CD4-positive, alpha-beta memory T cell (primary cell): ENCODE measurements around the gene FAM193A. TPM values are rescaled to one million over a fixed set of nuclear protein-coding genes. Genes with fewer than 3 reads are reported as not detected.
A peak's percentile ranks its signal among the peaks of the same experiment; 100 is the strongest.
"Not testable (repeated sequence)": the region's sequence is repeated elsewhere in the genome, so short reads cannot be mapped to it uniquely, and the experiment has no call there.

Source experiments
- CTCF ChIA-PET: fragments of 350-600 bp; sonication (Branson Sonifier 250); formaldehyde crosslinking; loops from one replicate; lab custom pipeline; 2021; ENCODE audit warnings: inconsistent platforms; ENCODE audit not compliant: partially characterized antibody; lab: Charles Lee
- POLR2A ChIA-PET: fragments of 350-600 bp; sonication (Branson Sonifier 250); formaldehyde crosslinking; loops from one replicate; lab custom pipeline; 2021; ENCODE audit not compliant: partially characterized antibody; lab: Charles Lee
- DNase-seq, 5 donors: peaks; one replicate each; pipeline versions ENCODE4 v3.0.0 to v3.0.0-alpha.2; 2020 to 2022; ENCODE audit warnings: mixed read lengths in 1 of 5
- H3K27ac ChIP-seq: one replicate; pipeline ENCODE4 v1.7.0; 2013; ENCODE audit warnings: low read depth, low read length
- H3K27me3 ChIP-seq: 2 replicates; pipeline ENCODE4 v1.7.0; 2013; ENCODE audit warnings: mild to moderate bottlenecking, low read length, moderate library complexity; ENCODE audit not compliant: insufficient read depth
- H3K36me3 ChIP-seq: 2 replicates; pipeline ENCODE4 v1.7.0; 2013; ENCODE audit warnings: mild to moderate bottlenecking, low read length, moderate library complexity; ENCODE audit not compliant: insufficient read depth
- H3K4me1 ChIP-seq: 2 replicates; pipeline ENCODE4 v1.7.0; 2013; ENCODE audit warnings: mild to moderate bottlenecking, low read length, moderate library complexity; ENCODE audit not compliant: insufficient read depth
- H3K4me3 ChIP-seq, 2 donors: one replicate each; pipeline ENCODE4 v1.7.0; 2013; ENCODE audit warnings: low read length in 2 of 2, mild to moderate bottlenecking in 1 of 2
- H3K9me3 ChIP-seq, 2 donors: one replicate each; pipeline ENCODE4 v1.7.0; 2013; ENCODE audit warnings: low read length in 2 of 2, control low read depth in 1 of 2; ENCODE audit not compliant: control insufficient read depth in 1 of 2
- H3K27ac Mint-ChIP-seq, 7 donors: one replicate each; pipeline ENCODE4 v1.8.0; 2020 to 2021; ENCODE audit warnings: mixed read lengths in 7 of 7, mild to moderate bottlenecking in 6 of 7, inconsistent platforms in 3 of 7, moderate library complexity in 3 of 7
- H3K27me3 Mint-ChIP-seq, 2 donors: one replicate each; pipeline ENCODE4 v1.8.0; 2020 to 2021; ENCODE audit warnings: mixed read lengths in 2 of 2
- H3K36me3 Mint-ChIP-seq, 2 donors: one replicate each; pipeline ENCODE4 v1.8.0; 2020 to 2021; ENCODE audit warnings: mixed read lengths in 2 of 2, inconsistent platforms in 1 of 2, mild to moderate bottlenecking in 1 of 2
- H3K4me1 Mint-ChIP-seq, 4 donors: one replicate each; pipeline ENCODE4 v1.8.0; 2020 to 2021; ENCODE audit warnings: mixed read lengths in 4 of 4, mild to moderate bottlenecking in 1 of 4
- H3K4me3 Mint-ChIP-seq, 8 donors: one replicate each; pipeline ENCODE4 v1.8.0; 2020 to 2021; ENCODE audit warnings: mixed read lengths in 8 of 8, mild to moderate bottlenecking in 7 of 8, moderate library complexity in 6 of 8, inconsistent platforms in 3 of 8
- H3K9me3 Mint-ChIP-seq, 8 donors: one replicate each; pipeline ENCODE4 v1.8.0; 2020 to 2021; ENCODE audit warnings: mixed read lengths in 8 of 8, mild to moderate bottlenecking in 5 of 8, inconsistent platforms in 3 of 8, moderate library complexity in 1 of 8
- intact Hi-C: fragments of 100-400 bp; cut with micrococcal nuclease; formaldehyde crosslinking; loops from one replicate; pipeline ENCODE4 v1.15.1; 2023
- polyA plus RNA-seq, 2 donors: library from polyadenylated mRNA; unstranded; fragments of 300-500 nt; fragmentation: Illumina TruSeq; gene quantifications; one replicate each; pipeline ENCODE4 v1.2.3, GENCODE V29; 2021
- total RNA-seq, 2 experiments: library from RNA; stranded (reverse); gene quantifications; one replicate each; pipeline ENCODE4 v1.2.3, GENCODE V29; 2021

The FAM193A gene
- total and polyA plus RNA-seq, 4 experiments from 2014 or later, result 0.16 to 47.8 (median 26.1) TPM

DNA sequence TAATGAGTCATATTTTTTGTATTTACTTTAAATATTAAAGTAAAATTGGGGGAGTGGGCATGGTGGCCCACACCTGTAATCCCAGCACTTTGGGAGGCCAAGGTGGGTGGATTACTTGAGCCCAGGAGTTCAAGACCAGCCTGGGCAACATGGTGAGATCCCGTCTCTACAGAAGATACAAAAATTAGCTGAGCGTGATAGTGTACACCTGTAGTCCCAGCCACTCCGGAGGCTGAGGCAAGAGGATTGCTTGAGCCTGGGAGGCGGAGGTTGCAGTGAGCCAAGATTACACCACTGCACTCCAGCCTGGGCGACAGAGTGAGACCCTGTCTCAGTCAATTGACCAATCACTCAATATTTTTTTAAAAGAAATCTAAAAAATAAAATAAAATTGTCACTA, 100.5 kb downstream of the FAM193A start:
- H3K4me1 ChIP-seq, H3K27me3 ChIP-seq, H3K4me3 ChIP-seq, intact Hi-C loops, H3K4me3 Mint-ChIP-seq, DNase-seq, H3K9me3 ChIP-seq, H3K9me3 Mint-ChIP-seq, H3K4me1 Mint-ChIP-seq, CTCF ChIA-PET, H3K27me3 Mint-ChIP-seq, POLR2A ChIA-PET, H3K27ac ChIP-seq, H3K27ac Mint-ChIP-seq: not testable (repeated sequence)
- peaks cover 25 to 60% of the 10 kb centered on the region in 2 donors for H3K36me3 Mint-ChIP-seq
- peaks cover 27% of the 10 kb centered on the region for H3K36me3 ChIP-seq

GRCh38 chr4:2637956-2638552, 101.6 kb downstream of the FAM193A start:
- peak overlapping the region in 1 of 7 donors; percentile 10 for H3K27ac Mint-ChIP-seq
- peaks cover 33 to 62% of the 10 kb centered on the region in 2 donors for H3K36me3 Mint-ChIP-seq
- H3K4me1 Mint-ChIP-seq, result peaks cover 0 to 2% (median under 1%) of the 10 kb centered on the region in 4 donors
- Histone ChIP-seq H3K36me3 (peaks cover 28% of the 10 kb centered on the region), H3K9me3 (no peaks in the 10 kb centered on the region), H3K27ac (no peak overlapping the region), H3K4me1 (no peaks in the 10 kb centered on the region), H3K27me3 (no peaks in the 10 kb centered on the region), H3K4me3 (no peak overlapping the region)
- DNase-seq, result no peak
- POLR2A ChIA-PET, result no interaction called here
- no peak overlapping the region for H3K4me3 Mint-ChIP-seq
- H3K9me3 Mint-ChIP-seq, result no peaks in the 10 kb centered on the region
- CTCF ChIA-PET, result no interaction called here
- no peaks in the 10 kb centered on the region for H3K27me3 Mint-ChIP-seq
- intact Hi-C loops, result no loop called here

GRCh38 chr4:2638730-2639129, 102.3 kb downstream of the FAM193A start:
- Mint-ChIP-seq H3K4me3 (no peak overlapping the region), H3K9me3 (no peaks in the 10 kb centered on the region), H3K36me3 (peaks cover 37 to 61% of the 10 kb centered on the region in 2 donors), H3K27ac (no peak overlapping the region), H3K27me3 (no peaks in the 10 kb centered on the region), H3K4me1 (peaks cover 0 to 3% (median 1%) of the 10 kb centered on the region in 4 donors)
- ChIA-PET POLR2A (no interaction called here), CTCF (no interaction called here)
- Histone ChIP-seq H3K9me3 (no peaks in the 10 kb centered on the region), H3K36me3 (peaks cover 32% of the 10 kb centered on the region), H3K4me3 (no peak overlapping the region), H3K27me3 (no peaks in the 10 kb centered on the region), H3K4me1 (no peaks in the 10 kb centered on the region), H3K27ac (no peak overlapping the region)
- intact Hi-C loops, result no loop called here
- DNase-seq, result no peak

- Mint-ChIP-seq H3K4me3 (no peak overlapping the region), H3K27ac (no peak overlapping the region), H3K27me3 (no peaks in the 10 kb centered on the region), H3K36me3 (peaks cover 45 to 54% of the 10 kb centered on the region in 2 donors), H3K4me1 (peaks cover 0 to 1% (median 0%) of the 10 kb centered on the region in 4 donors), H3K9me3 (no peaks in the 10 kb centered on the region)
- no peaks in the 10 kb centered on the region for H3K9me3 ChIP-seq
- no peak for DNase-seq
- intact Hi-C loops, result no loop called here
- H3K36me3 ChIP-seq, result peaks cover 47% of the 10 kb centered on the region
- H3K27ac ChIP-seq, result no peak overlapping the region
- CTCF ChIA-PET, result no interaction called here
- no peaks in the 10 kb centered on the region for H3K27me3 ChIP-seq
- H3K4me3 ChIP-seq, result no peak overlapping the region
- POLR2A ChIA-PET, result no interaction called here
- no peaks in the 10 kb centered on the region for H3K4me1 ChIP-seq
Measured at GRCh38 chr4:2642968-2643367, 106.5 kb downstream of the FAM193A start.

- peaks cover 0 to 1% (median 0%) of the 10 kb centered on the region in 4 donors for H3K4me1 Mint-ChIP-seq
- H3K9me3 Mint-ChIP-seq, result no peaks in the 10 kb centered on the region
- Histone ChIP-seq H3K9me3 (no peaks in the 10 kb centered on the region), H3K27ac (no peak overlapping the region), H3K4me1 (no peaks in the 10 kb centered on the region), H3K4me3 (no peak overlapping the region), H3K27me3 (no peaks in the 10 kb centered on the region), H3K36me3 (peaks cover 50% of the 10 kb centered on the region)
- POLR2A ChIA-PET, result no interaction called here
- intact Hi-C loops, result no loop called here
- H3K4me3 Mint-ChIP-seq, result no peak overlapping the region
- peaks cover 47 to 52% of the 10 kb centered on the region in 2 donors for H3K36me3 Mint-ChIP-seq
- DNase-seq, result no peak
- H3K27me3 Mint-ChIP-seq, result no peaks in the 10 kb centered on the region
- CTCF ChIA-PET, result no interaction called here
- peak overlapping the region in 1 of 7 donors; percentile 3 for H3K27ac Mint-ChIP-seq
Measured at GRCh38 chr4:2643555-2643954, 107.1 kb downstream of the FAM193A start.

- Mint-ChIP-seq H3K4me3 (no peak overlapping the region), H3K36me3 (peaks cover 45 to 47% of the 10 kb centered on the region in 2 donors), H3K27ac (no peak overlapping the region), H3K27me3 (no peaks in the 10 kb centered on the region), H3K4me1 (peaks cover 4 to 9% (median 7%) of the 10 kb centered on the region in 4 donors), H3K9me3 (no peaks in the 10 kb centered on the region)
- CTCF ChIA-PET, result no interaction called here
- POLR2A ChIA-PET, result no interaction called here
- intact Hi-C loops, result no loop called here
- H3K4me3 ChIP-seq, result no peak overlapping the region
- H3K9me3 ChIP-seq, result no peaks in the 10 kb centered on the region
- no peaks in the 10 kb centered on the region for H3K27me3 ChIP-seq
- peaks cover 48% of the 10 kb centered on the region for H3K36me3 ChIP-seq
- H3K27ac ChIP-seq, result no peak overlapping the region
- no peak for DNase-seq
- peaks cover under 1% of the 10 kb centered on the region for H3K4me1 ChIP-seq
Measured at GRCh38 chr4:2646396-2647149, 110.1 kb downstream of the FAM193A start.

DNA sequence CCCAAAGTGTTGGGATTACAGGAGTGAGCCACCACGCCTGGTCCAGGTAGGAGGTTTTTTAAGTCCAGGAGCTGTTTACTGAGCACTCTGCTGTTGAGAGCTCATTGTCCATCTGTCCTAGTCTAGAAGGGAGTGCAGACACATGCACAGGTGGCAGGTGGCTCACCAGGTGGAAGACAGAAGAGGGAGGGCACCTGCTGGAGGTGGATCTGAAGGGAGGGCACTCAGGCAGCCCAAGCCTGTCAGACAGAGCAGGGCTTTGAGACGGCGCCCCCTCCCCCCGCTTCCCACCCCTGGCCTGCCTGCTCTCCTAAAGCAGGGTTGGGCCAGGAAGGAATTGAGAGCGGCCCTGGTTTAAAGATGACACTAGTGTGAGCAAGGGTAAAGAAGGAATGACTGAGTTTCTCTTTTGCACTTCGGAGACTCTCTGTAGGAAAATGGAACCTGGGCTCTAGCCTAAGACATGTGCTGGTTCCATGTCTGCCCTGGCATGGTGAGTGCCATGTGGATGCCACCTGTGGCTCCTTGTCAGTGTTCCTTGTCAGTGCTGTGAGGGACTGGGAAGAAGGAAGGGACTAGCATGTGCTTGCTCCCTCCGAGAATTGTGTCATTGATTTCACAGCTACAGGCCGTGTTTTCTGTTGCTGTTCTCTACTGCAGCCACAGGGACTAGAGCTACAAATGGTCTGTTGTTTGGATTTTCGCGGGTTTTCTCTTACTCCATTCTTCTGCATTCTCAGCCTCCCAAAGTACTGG, 111.1 kb downstream of the FAM193A start:
- Histone ChIP-seq H3K36me3 (peaks cover 44% of the 10 kb centered on the region), H3K9me3 (no peaks in the 10 kb centered on the region), H3K27me3 (no peaks in the 10 kb centered on the region), H3K27ac (no peak overlapping the region), H3K4me1 (peaks cover 8% of the 10 kb centered on the region), H3K4me3 (no peak overlapping the region)
- Mint-ChIP-seq H3K9me3 (no peaks in the 10 kb centered on the region), H3K27me3 (no peaks in the 10 kb centered on the region), H3K27ac (peak overlapping the region in 1 of 7 donors; percentile 36), H3K36me3 (peaks cover 43 to 50% of the 10 kb centered on the region in 2 donors), H3K4me1 (peaks cover 12 to 18% (median 15%) of the 10 kb centered on the region in 4 donors), H3K4me3 (no peak overlapping the region)
- ChIA-PET POLR2A (no interaction called here), CTCF (no interaction called here)
- intact Hi-C loops, result no loop called here
- no peak for DNase-seq
